ENCODE measurements around the gene PDXK. TPM values are rescaled to one million over a fixed set of nuclear protein-coding genes. Genes with fewer than 3 reads are reported as not detected.

The PDXK gene
- total RNA-seq, 2 donors from 2014 or later = 33.7 to 68.9 TPM

GRCh38 chr21:43802713-43803313, 83.9 kb downstream of the PDXK start:
- TF ChIP-seq POLR2A (IDR thresholded peaks at IDR 0.05) = no peak
- TF ChIP-seq CTCF (IDR thresholded peaks at IDR 0.05) = no peak
- Histone ChIP-seq H3K27ac (no peak overlapping the region), H3K27me3 (no peaks in the 10 kb centered on the region), H3K4me1 (no peaks in the 10 kb centered on the region), H3K36me3 (replicated peaks in 1 of 2; ENCODE audit: insufficient read depth in 1 of 2, low read depth in 2 of 2) (peaks cover 4 to 26% of the 10 kb centered on the region in 2 donors), H3K4me3 (no peak overlapping the region), H3K9me3 (no peaks in the 10 kb centered on the region)
- no peak for ATAC-seq
- DNase-seq = no peak
- 82 to 89% methylated on average over 14 of the region's 14 CpGs for WGBS, 2 donors
- intact Hi-C loops (cut with DNase I) = no loop called here

- Histone ChIP-seq H3K4me3 (no peak overlapping the region), H3K27me3 (no peaks in the 10 kb centered on the region), H3K36me3 (replicated peaks in 1 of 2; ENCODE audit: insufficient read depth in 1 of 2, low read depth in 2 of 2) (peaks cover 0 to 23% of the 10 kb centered on the region in 2 donors), H3K27ac (no peak overlapping the region), H3K4me1 (no peaks in the 10 kb centered on the region), H3K9me3 (no peaks in the 10 kb centered on the region)
- TF ChIP-seq CTCF (IDR thresholded peaks at IDR 0.05) (no peak), POLR2A (IDR thresholded peaks at IDR 0.05) (no peak)
- ATAC-seq = no peak
- DNase-seq = no peak
- intact Hi-C loops (cut with DNase I) = no loop called here
- WGBS, 2 donors = 87 to 93% methylated on average over 27 to 29 of the region's 33 CpGs
These were observed 84.8 kb downstream of the PDXK start for GRCh38 chr21:43803558-43804300.

- Histone ChIP-seq H3K9me3 (no peaks in the 10 kb centered on the region), H3K4me1 (no peaks in the 10 kb centered on the region), H3K27me3 (no peaks in the 10 kb centered on the region), H3K36me3 (replicated peaks in 1 of 2; ENCODE audit: insufficient read depth in 1 of 2, low read depth in 2 of 2) (peaks cover 0 to 14% of the 10 kb centered on the region in 2 donors), H3K4me3 (no peak overlapping the region), H3K27ac (no peak overlapping the region)
- 78 to 90% methylated on average over 14 of the region's 14 CpGs for WGBS, 2 donors
- ATAC-seq (no peak), DNase-seq (no peak)
- TF ChIP-seq POLR2A (IDR thresholded peaks at IDR 0.05) = no peak
- no peak for TF ChIP-seq CTCF (IDR thresholded peaks at IDR 0.05)
- intact Hi-C loops (cut with DNase I) = no loop called here
These were observed 86.4 kb downstream of the PDXK start for GRCh38 chr21:43805275-43805800.

- ATAC-seq (no peak), DNase-seq (no peak)
- Histone ChIP-seq H3K36me3 (replicated peaks in 1 of 2; ENCODE audit: insufficient read depth in 1 of 2, low read depth in 2 of 2) (peaks cover 0 to 9% of the 10 kb centered on the region in 2 donors), H3K4me3 (no peak overlapping the region), H3K27me3 (no peaks in the 10 kb centered on the region), H3K4me1 (peaks cover 8% of the 10 kb centered on the region), H3K9me3 (no peaks in the 10 kb centered on the region), H3K27ac (no peak overlapping the region)
- 87% methylated on average over 17 to 19 of the region's 21 CpGs for WGBS, 2 donors
- TF ChIP-seq CTCF (IDR thresholded peaks at IDR 0.05) (no peak), POLR2A (IDR thresholded peaks at IDR 0.05) (no peak)
- intact Hi-C loops (cut with DNase I) = no loop called here
These were observed 87.2 kb downstream of the PDXK start for GRCh38 chr21:43806017-43806710.

Data from body of pancreas (tissue), 4 donors.